Measurements from ENCODE around the gene DHCR24.

GRCh38 chr1:54885807-54886723 is 930 bp downstream of the DHCR24 start:
- TF ChIP-seq, protein P1, sequence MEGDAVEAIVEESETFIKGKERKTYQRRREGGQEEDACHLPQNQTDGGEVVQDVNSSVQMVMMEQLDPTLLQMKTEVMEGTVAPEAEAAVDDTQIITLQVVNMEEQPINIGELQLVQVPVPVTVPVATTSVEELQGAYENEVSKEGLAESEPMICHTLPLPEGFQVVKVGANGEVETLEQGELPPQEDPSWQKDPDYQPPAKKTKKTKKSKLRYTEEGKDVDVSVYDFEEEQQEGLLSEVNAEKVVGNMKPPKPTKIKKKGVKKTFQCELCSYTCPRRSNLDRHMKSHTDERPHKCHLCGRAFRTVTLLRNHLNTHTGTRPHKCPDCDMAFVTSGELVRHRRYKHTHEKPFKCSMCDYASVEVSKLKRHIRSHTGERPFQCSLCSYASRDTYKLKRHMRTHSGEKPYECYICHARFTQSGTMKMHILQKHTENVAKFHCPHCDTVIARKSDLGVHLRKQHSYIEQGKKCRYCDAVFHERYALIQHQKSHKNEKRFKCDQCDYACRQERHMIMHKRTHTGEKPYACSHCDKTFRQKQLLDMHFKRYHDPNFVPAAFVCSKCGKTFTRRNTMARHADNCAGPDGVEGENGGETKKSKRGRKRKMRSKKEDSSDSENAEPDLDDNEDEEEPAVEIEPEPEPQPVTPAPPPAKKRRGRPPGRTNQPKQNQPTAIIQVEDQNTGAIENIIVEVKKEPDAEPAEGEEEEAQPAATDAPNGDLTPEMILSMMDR (IDR thresholded peaks at IDR 0.05): no peak
- TF ChIP-seq POLR2A (IDR thresholded peaks at IDR 0.05): peak in 1 of 3 donors; percentile 52

All from body of pancreas (tissue), 4 donors.